ENCODE data around the gene EHBP1. TPM values are rescaled to one million over a fixed set of nuclear protein-coding genes. Genes with fewer than 3 reads are reported as not detected.

The EHBP1 gene
- total RNA-seq, 6 experiments from 2014 or later, result 40.4 to 66.6 (median 46.3) TPM

DNA sequence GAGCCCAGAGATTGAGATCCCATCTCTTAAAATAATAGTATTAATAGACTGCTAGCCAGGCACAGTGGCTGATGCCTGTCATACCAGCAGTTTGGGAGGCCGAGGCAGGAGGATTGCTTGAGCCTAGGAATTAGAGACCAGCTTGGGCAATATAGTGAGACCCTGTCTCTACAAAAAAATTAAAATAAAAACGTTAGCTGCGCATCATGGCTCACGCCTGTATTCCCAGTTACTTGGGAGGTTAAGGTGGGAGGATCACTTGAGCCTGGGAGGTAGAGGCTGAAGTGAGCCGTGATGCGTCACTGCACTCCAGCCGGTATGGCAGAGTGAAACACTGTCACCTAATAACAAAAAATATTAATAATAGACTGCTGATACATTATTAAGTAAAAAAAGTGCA is 178.1 kb downstream of the EHBP1 start:
- peaks cover 0 to 3% (median 0%) of the 10 kb centered on the region in 4 donors for H3K4me1 ChIP-seq
- DNase-seq, result no peak
- no peak for ATAC-seq
- no peak overlapping the region for H3K4me3 ChIP-seq
- H3K27ac ChIP-seq, result no peak overlapping the region
- intact Hi-C loops (cut with DNase I), result no loop called here
- no peaks in the 10 kb centered on the region for H3K27me3 ChIP-seq
- H3K9me3 ChIP-seq, result no peaks in the 10 kb centered on the region
- WGBS (ENCODE audit: insufficient coverage, low coverage, low lambda C conversion rate, missing lambda C conversion rate), result 91% methylated on average over 7 of the region's 7 CpGs
- TF ChIP-seq POLR2A (IDR thresholded peaks at IDR 0.05), result no peak
- TF ChIP-seq, protein P1, sequence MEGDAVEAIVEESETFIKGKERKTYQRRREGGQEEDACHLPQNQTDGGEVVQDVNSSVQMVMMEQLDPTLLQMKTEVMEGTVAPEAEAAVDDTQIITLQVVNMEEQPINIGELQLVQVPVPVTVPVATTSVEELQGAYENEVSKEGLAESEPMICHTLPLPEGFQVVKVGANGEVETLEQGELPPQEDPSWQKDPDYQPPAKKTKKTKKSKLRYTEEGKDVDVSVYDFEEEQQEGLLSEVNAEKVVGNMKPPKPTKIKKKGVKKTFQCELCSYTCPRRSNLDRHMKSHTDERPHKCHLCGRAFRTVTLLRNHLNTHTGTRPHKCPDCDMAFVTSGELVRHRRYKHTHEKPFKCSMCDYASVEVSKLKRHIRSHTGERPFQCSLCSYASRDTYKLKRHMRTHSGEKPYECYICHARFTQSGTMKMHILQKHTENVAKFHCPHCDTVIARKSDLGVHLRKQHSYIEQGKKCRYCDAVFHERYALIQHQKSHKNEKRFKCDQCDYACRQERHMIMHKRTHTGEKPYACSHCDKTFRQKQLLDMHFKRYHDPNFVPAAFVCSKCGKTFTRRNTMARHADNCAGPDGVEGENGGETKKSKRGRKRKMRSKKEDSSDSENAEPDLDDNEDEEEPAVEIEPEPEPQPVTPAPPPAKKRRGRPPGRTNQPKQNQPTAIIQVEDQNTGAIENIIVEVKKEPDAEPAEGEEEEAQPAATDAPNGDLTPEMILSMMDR (IDR thresholded peaks at IDR 0.05), result no peak
- H3K36me3 ChIP-seq, result peaks cover 0 to under 1% (median 0%) of the 10 kb centered on the region in 4 donors

- H3K36me3 ChIP-seq, result no peaks in the 10 kb centered on the region
- DNase-seq, result no peak
- peaks cover 0 to 7% (median 0%) of the 10 kb centered on the region in 4 donors for H3K4me1 ChIP-seq
- no peaks in the 10 kb centered on the region for H3K27me3 ChIP-seq
- H3K27ac ChIP-seq, result no peak overlapping the region
- no peak for ATAC-seq
- no peaks in the 10 kb centered on the region for H3K9me3 ChIP-seq
- H3K4me3 ChIP-seq, result no peak overlapping the region
- WGBS (ENCODE audit: insufficient coverage, low coverage, low lambda C conversion rate, missing lambda C conversion rate), result 83% methylated on average over 2 of the region's 2 CpGs
- intact Hi-C loops (cut with DNase I), result no loop called here
- TF ChIP-seq, protein P1 (IDR thresholded peaks at IDR 0.05), result no peak
- TF ChIP-seq POLR2A (IDR thresholded peaks at IDR 0.05), result no peak
These were observed 178.6 kb downstream of the EHBP1 start for GRCh38 chr2:62884086-62884485.

DNA sequence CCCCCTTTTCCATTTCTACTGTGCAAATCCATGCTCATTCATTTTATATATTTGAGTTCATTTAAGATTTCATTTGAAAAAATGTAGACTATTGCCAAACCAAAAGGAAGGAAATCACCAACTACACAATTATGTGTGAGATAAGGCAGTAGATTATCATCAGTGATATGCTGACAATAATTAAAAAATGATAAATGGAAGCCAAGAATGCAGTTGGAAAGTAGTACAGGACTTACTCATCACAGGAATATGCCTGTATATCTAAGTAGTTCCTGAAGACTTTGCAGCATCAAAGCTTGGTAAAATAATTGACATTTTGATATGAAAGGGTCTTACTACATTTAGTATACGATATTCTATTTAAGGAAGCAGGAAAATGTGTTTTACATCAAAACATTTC is 179.0 kb downstream of the EHBP1 start:
- TF ChIP-seq POLR2A (IDR thresholded peaks at IDR 0.05), result no peak
- TF ChIP-seq, protein P1 (IDR thresholded peaks at IDR 0.05), result no peak
- Histone ChIP-seq H3K4me1 (peaks cover 0 to 11% (median 0%) of the 10 kb centered on the region in 4 donors), H3K36me3 (no peaks in the 10 kb centered on the region), H3K4me3 (no peak overlapping the region), H3K27me3 (no peaks in the 10 kb centered on the region), H3K27ac (no peak overlapping the region), H3K9me3 (no peaks in the 10 kb centered on the region)
- intact Hi-C loops (cut with DNase I), result no loop called here
- WGBS (ENCODE audit: insufficient coverage, low coverage, low lambda C conversion rate, missing lambda C conversion rate), result 83% methylated on average over 1 of the region's 1 CpG
- no peak for ATAC-seq
- DNase-seq, result no peak

GRCh38 chr2:62894966-62895631 is 189.6 kb downstream of the EHBP1 start:
- Histone ChIP-seq H3K4me3 (no peak overlapping the region), H3K27me3 (no peaks in the 10 kb centered on the region), H3K27ac (no peak overlapping the region), H3K36me3 (no peaks in the 10 kb centered on the region), H3K9me3 (no peaks in the 10 kb centered on the region), H3K4me1 (peaks cover 0 to 5% (median 0%) of the 10 kb centered on the region in 4 donors)
- ATAC-seq (peak in 2 of 4 donors; percentile 14 to 27), DNase-seq (no peak)
- TF ChIP-seq, protein P1 (IDR thresholded peaks at IDR 0.05), result no peak
- no peak for TF ChIP-seq POLR2A (IDR thresholded peaks at IDR 0.05)
- WGBS (ENCODE audit: insufficient coverage, low coverage, low lambda C conversion rate, missing lambda C conversion rate), result 94% methylated on average over 2 of the region's 2 CpGs
- intact Hi-C loops (cut with DNase I), result no loop called here
